Right forelimb (tissue), 1 donor: ENCODE results near the gene COQ6.
"Not testable (repeated sequence)": the region's sequence is repeated elsewhere in the genome, so short reads cannot be mapped to it uniquely, and the experiment has no call there.

Experiments
- DNase-seq: peaks from one replicate; pipeline ENCODE4 v3.0.0-alpha.2; 2018

COQ6 gene

GRCh38 chr14:73949752-73950734 is at the start of gene COQ6, which contains the start of gene FAM161B:
Gene COQ6, plus strand, starts transcription at chr14:73950302. Its CDS starts 31 bp downstream, at chr14:73950333.
Gene FAM161B, minus strand, starts transcription at chr14:73950094. Its CDS starts 68 bp downstream, at chr14:73950026.
- DNase-seq: peak; percentile 96

- no peak for DNase-seq
Observed at GRCh38 chr14:73903028-73903427, 47.1 kb upstream of the COQ6 start.

GRCh38 chr14:73909681-73910080 is 40.4 kb upstream of the COQ6 start:
- DNase-seq: no peak

- no peak for DNase-seq
Observed at GRCh38 chr14:73913256-73913655, 36.8 kb upstream of the COQ6 start.

GRCh38 chr14:73916324-73916723 is 33.8 kb upstream of the COQ6 start:
- no peak for DNase-seq

- DNase-seq: not testable (repeated sequence)
Observed at GRCh38 chr14:73919457-73919856, 30.6 kb upstream of the COQ6 start.

- no peak for DNase-seq
Observed at GRCh38 chr14:73924337-73924736, 25.8 kb upstream of the COQ6 start.

- no peak for DNase-seq
Observed at GRCh38 chr14:73935666-73936065, 14.4 kb upstream of the COQ6 start.

- DNase-seq: no peak
Observed at GRCh38 chr14:73936548-73936947, 13.6 kb upstream of the COQ6 start.

GRCh38 chr14:73937012-73937411 is 13.1 kb upstream of the COQ6 start:
- DNase-seq: no peak

GRCh38 chr14:73942180-73942579 is 7.9 kb upstream of the COQ6 start:
- no peak for DNase-seq

- no peak for DNase-seq
Observed at GRCh38 chr14:73943083-73943482, 7.0 kb upstream of the COQ6 start.

GRCh38 chr14:73944432-73945158 is 5.5 kb upstream of the COQ6 start:
- DNase-seq: no peak

- DNase-seq: no peak
Observed at GRCh38 chr14:73945159-73945670, 4.9 kb upstream of the COQ6 start.

- DNase-seq: no peak
Observed at GRCh38 chr14:73953731-73954130, 3.6 kb downstream of the COQ6 start.

- DNase-seq: no peak
Observed at GRCh38 chr14:73955674-73956073, 5.6 kb downstream of the COQ6 start.

GRCh38 chr14:73958591-73958990 is 8.5 kb downstream of the COQ6 start:
- no peak for DNase-seq

- no peak for DNase-seq
Observed at GRCh38 chr14:73961192-73961591, 11.1 kb downstream of the COQ6 start.

GRCh38 chr14:73965216-73965615 is 15.1 kb downstream of the COQ6 start:
- no peak for DNase-seq

- DNase-seq: no peak
Observed at GRCh38 chr14:73968885-73969284, 18.8 kb downstream of the COQ6 start.

- no peak for DNase-seq
Observed at GRCh38 chr14:73973497-73973896, 23.4 kb downstream of the COQ6 start.

- no peak for DNase-seq
Observed at GRCh38 chr14:73976125-73976524, 26.0 kb downstream of the COQ6 start.

- no peak for DNase-seq
Observed at GRCh38 chr14:73977896-73978295, 27.8 kb downstream of the COQ6 start.

- no peak for DNase-seq
Observed at GRCh38 chr14:73988065-73988464, 38.0 kb downstream of the COQ6 start.
